H9 (cell line): Measurements from ENCODE around the gene CFAP46. TPM values are rescaled to one million over a fixed set of nuclear protein-coding genes. Genes with fewer than 3 reads are reported as not detected.

ENCODE experiments used
- DNase-seq: peaks from one replicate; pipeline ENCODE4 v3.0.0-alpha.2; 2017
- H2AFZ ChIP-seq: one replicate; pipeline ENCODE4 v1.6.1; 2013; ENCODE audit warnings: mild to moderate bottlenecking, low read length, control low read depth, moderate library complexity
- H2AK5ac ChIP-seq: 2 replicates; pipeline ENCODE4 v1.6.1; 2013; ENCODE audit warnings: low read length, control low read depth, mixed read lengths; ENCODE audit not compliant: insufficient read length
- H2BK120ac ChIP-seq: one replicate; pipeline ENCODE4 v1.6.1; 2013; ENCODE audit warnings: low read depth, mild to moderate bottlenecking, low read length, control low read depth, inconsistent platforms; ENCODE audit not compliant: poor library complexity, severe bottlenecking
- H2BK12ac ChIP-seq: 2 replicates; pipeline ENCODE4 v1.6.1; 2013; ENCODE audit warnings: low read length, control low read depth, mixed read lengths, low read depth; ENCODE audit not compliant: insufficient read length
- H2BK15ac ChIP-seq: 2 replicates; pipeline ENCODE4 v1.6.1; 2013; ENCODE audit warnings: low read depth, low read length, control low read depth
- H2BK20ac ChIP-seq: one replicate; pipeline ENCODE4 v1.6.1; 2013; ENCODE audit warnings: low read depth, mild to moderate bottlenecking, low read length, control low read depth, inconsistent platforms; ENCODE audit not compliant: poor library complexity, severe bottlenecking
- H2BK5ac ChIP-seq: 2 replicates; pipeline ENCODE4 v1.6.1; 2013; ENCODE audit warnings: low read length, control low read depth, mixed read lengths; ENCODE audit not compliant: insufficient read length
- H3K14ac ChIP-seq: 2 replicates; pipeline ENCODE4 v1.6.1; 2013; ENCODE audit warnings: low read length, control low read depth; ENCODE audit not compliant: insufficient read depth
- H3K18ac ChIP-seq: 2 replicates; pipeline ENCODE4 v1.6.1; 2013; ENCODE audit warnings: low read depth, mild to moderate bottlenecking, mixed read lengths, low read length, control low read depth; ENCODE audit not compliant: insufficient read length
- H3K23ac ChIP-seq: 2 replicates; pipeline ENCODE4 v1.6.1; 2013; ENCODE audit warnings: low read length, control low read depth, mixed read lengths, low read depth; ENCODE audit not compliant: insufficient read length
- H3K23me2 ChIP-seq: 2 replicates; pipeline ENCODE4 v1.6.1; 2013; ENCODE audit warnings: low read depth, mild to moderate bottlenecking, mixed read lengths, low read length, control low read depth; ENCODE audit not compliant: insufficient read length, poor library complexity, severe bottlenecking
- H3K27ac ChIP-seq: 2 replicates; pipeline ENCODE4 v1.5.1; 2013; ENCODE audit warnings: low read length, control low read depth, mixed read lengths, low read depth; ENCODE audit not compliant: insufficient read length
- H3K27me3 ChIP-seq: 2 replicates; pipeline ENCODE4 v1.6.1; 2013; ENCODE audit warnings: low read length, control low read depth, inconsistent platforms; ENCODE audit not compliant: insufficient read depth
- H3K4ac ChIP-seq: 2 replicates; pipeline ENCODE4 v1.6.1; 2013; ENCODE audit warnings: low read depth, mild to moderate bottlenecking, control low read depth, inconsistent platforms, low read length, moderate library complexity
- H3K4me1 ChIP-seq: 2 replicates; pipeline ENCODE4 v1.6.1; 2013; ENCODE audit warnings: low read length, control low read depth, inconsistent platforms; ENCODE audit not compliant: insufficient read depth
- H3K4me2 ChIP-seq: 2 replicates; pipeline ENCODE4 v1.6.1; 2013; ENCODE audit warnings: low read length, control low read depth, mixed read lengths; ENCODE audit not compliant: insufficient read length, insufficient read depth
- H3K56ac ChIP-seq: 2 replicates; pipeline ENCODE4 v1.6.1; 2013; ENCODE audit warnings: low read depth, mild to moderate bottlenecking, mixed read lengths, low read length, control low read depth; ENCODE audit not compliant: insufficient read length
- H3K79me1 ChIP-seq: 2 replicates; pipeline ENCODE4 v1.6.1; 2013; ENCODE audit warnings: low read depth, mild to moderate bottlenecking, moderate library complexity, low read length, control low read depth, inconsistent platforms; ENCODE audit not compliant: insufficient read depth, poor library complexity, severe bottlenecking
- H3K79me2 ChIP-seq: 2 replicates; pipeline ENCODE4 v1.6.1; 2013; ENCODE audit warnings: low read length, control low read depth, inconsistent platforms; ENCODE audit not compliant: insufficient read depth
- H3K9ac ChIP-seq: 2 replicates; pipeline ENCODE4 v1.6.1; 2013; ENCODE audit warnings: low read length, control low read depth, mixed read lengths; ENCODE audit not compliant: insufficient read length; ENCODE audit errors: extremely low read depth
- H3K9me3 ChIP-seq: one replicate; pipeline ENCODE4 v1.6.1; 2013; ENCODE audit warnings: low read depth, low read length, inconsistent platforms; ENCODE audit not compliant: control insufficient read depth
- H3T11ph ChIP-seq: one replicate; pipeline ENCODE4 v1.6.1; 2013; ENCODE audit warnings: mild to moderate bottlenecking, low read length, control low read depth, inconsistent platforms
- H4K20me1 ChIP-seq: one replicate; pipeline ENCODE4 v1.6.1; 2013; ENCODE audit not compliant: control insufficient read depth, insufficient read length, insufficient read depth
- H4K5ac ChIP-seq: 2 replicates; pipeline ENCODE4 v1.6.1; 2013; ENCODE audit warnings: low read depth, mild to moderate bottlenecking, mixed read lengths, low read length, control low read depth; ENCODE audit not compliant: insufficient read length
- H4K8ac ChIP-seq: replicated peaks from 2 replicates; pipeline ENCODE4 v1.6.1; 2013; ENCODE audit warnings: low read length, control low read depth, mixed read lengths, low read depth; ENCODE audit not compliant: insufficient read length
- H4K91ac ChIP-seq: 2 replicates; pipeline ENCODE4 v1.6.1; 2013; ENCODE audit warnings: low read depth, mild to moderate bottlenecking, moderate library complexity, mixed read lengths, low read length, control low read depth; ENCODE audit not compliant: insufficient read length
- H3K27ac Mint-ChIP-seq, 3 experiments: 2 replicates in 2 of 3; 3 replicates in 1 of 3; pipeline ENCODE4 v1.8.0; 2020 to 2021; ENCODE audit warnings: mixed read lengths in 3 of 3, mild to moderate bottlenecking in 1 of 3, moderate library complexity in 1 of 3
- H3K27me3 Mint-ChIP-seq: 2 replicates; pipeline ENCODE4 v1.8.0; 2021; ENCODE audit warnings: low read depth, mild to moderate bottlenecking, moderate library complexity, mixed read lengths
- H3K36me3 Mint-ChIP-seq, 3 experiments: 2 replicates in 2 of 3; 3 replicates in 1 of 3; pipeline ENCODE4 v1.8.0; 2020 to 2021; ENCODE audit warnings: low read depth in 3 of 3, mixed read lengths in 3 of 3; ENCODE audit not compliant: insufficient read depth in 1 of 3
- H3K4me1 Mint-ChIP-seq, 2 experiments: 2 replicates each; pipeline ENCODE4 v1.8.0; 2020; ENCODE audit warnings: mixed read lengths in 2 of 2
- H3K4me3 Mint-ChIP-seq, 2 experiments: 2 replicates in 1 of 2; 3 replicates in 1 of 2; pipeline ENCODE4 v1.8.0; 2020 to 2021; ENCODE audit warnings: mild to moderate bottlenecking in 2 of 2, mixed read lengths in 2 of 2, moderate library complexity in 1 of 2
- H3K9me3 Mint-ChIP-seq, 2 experiments: 2 replicates in 1 of 2; 3 replicates in 1 of 2; pipeline ENCODE4 v1.8.0; 2020; ENCODE audit warnings: mild to moderate bottlenecking in 2 of 2, mixed read lengths in 2 of 2, moderate library complexity in 1 of 2
- WGBS: extraction: QIAGEN DNeasy Blood & Tissue Kit; methylation state at CpG from one replicate; pipeline ENCODE4 v1.1.7; 2013; ENCODE audit warnings: missing lambda C conversion rate, low lambda C conversion rate, mixed read lengths; ENCODE audit not compliant: insufficient read length; ENCODE audit errors: extremely low coverage; 5-methylcytosine and 5-hydroxymethylcytosine counted together
- total RNA-seq: library from RNA; stranded (reverse); gene quantifications from 2 replicates; pipeline ENCODE4 v1.2.1, GENCODE V29; 2021
- TF ChIP-seq, protein P1 (sequence below): fragments of 200-600 bp; sonication (generic); conservative IDR thresholded peaks from 3 replicates; pipeline ENCODE4 v1.8.0; 2021; ENCODE audit warnings: antibody characterized with exemption, mild to moderate bottlenecking

CFAP46 gene
- total RNA-seq, 1 experiment from 2014 or later: 3.1 TPM

DNA sequence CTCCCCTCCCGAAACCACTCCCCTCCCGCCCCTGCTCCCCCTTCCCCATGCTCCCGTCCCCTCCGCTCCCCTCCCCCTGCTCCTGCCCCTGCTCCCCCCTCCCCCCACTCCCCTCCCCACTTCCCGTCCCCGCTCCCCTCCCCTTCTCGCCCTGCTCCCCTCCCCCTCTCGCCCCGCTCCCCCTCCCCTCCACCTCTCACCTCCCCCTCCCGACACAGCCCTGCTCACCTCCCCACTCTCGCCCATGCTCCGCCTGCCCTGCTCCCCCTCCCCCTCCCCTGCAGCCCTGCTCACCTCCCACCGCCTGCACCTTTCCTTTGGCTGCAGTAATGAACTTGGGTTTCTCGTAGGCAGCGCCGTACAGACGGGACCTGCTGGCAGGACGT is 106.5 kb downstream of the CFAP46 start:
- no peak overlapping the region for H2BK5ac ChIP-seq
- no peak overlapping the region for H3K56ac ChIP-seq
- H3K79me2 ChIP-seq: no peaks in the 10 kb centered on the region
- no peak overlapping the region for H3K4me2 ChIP-seq
- H3K4me1 ChIP-seq: no peaks in the 10 kb centered on the region
- no peak overlapping the region for H2BK15ac ChIP-seq
- H2BK120ac ChIP-seq: no peak overlapping the region
- TF ChIP-seq, protein P1, sequence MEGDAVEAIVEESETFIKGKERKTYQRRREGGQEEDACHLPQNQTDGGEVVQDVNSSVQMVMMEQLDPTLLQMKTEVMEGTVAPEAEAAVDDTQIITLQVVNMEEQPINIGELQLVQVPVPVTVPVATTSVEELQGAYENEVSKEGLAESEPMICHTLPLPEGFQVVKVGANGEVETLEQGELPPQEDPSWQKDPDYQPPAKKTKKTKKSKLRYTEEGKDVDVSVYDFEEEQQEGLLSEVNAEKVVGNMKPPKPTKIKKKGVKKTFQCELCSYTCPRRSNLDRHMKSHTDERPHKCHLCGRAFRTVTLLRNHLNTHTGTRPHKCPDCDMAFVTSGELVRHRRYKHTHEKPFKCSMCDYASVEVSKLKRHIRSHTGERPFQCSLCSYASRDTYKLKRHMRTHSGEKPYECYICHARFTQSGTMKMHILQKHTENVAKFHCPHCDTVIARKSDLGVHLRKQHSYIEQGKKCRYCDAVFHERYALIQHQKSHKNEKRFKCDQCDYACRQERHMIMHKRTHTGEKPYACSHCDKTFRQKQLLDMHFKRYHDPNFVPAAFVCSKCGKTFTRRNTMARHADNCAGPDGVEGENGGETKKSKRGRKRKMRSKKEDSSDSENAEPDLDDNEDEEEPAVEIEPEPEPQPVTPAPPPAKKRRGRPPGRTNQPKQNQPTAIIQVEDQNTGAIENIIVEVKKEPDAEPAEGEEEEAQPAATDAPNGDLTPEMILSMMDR: no peak
- no peak overlapping the region for H2BK12ac ChIP-seq
- peaks cover under 1 to 7% of the 10 kb centered on the region in 2 experiments; a peak in 4 of 5 replicates for H3K9me3 Mint-ChIP-seq
- peaks cover 0 to 4% of the 10 kb centered on the region in 2 experiments; a peak in 1 of 4 replicates for H3K4me1 Mint-ChIP-seq
- H3K36me3 Mint-ChIP-seq: no peaks in the 10 kb centered on the region; a peak in 2 of 7 replicates
- peaks cover 7% of the 10 kb centered on the region for H3K27me3 Mint-ChIP-seq
- H4K20me1 ChIP-seq: no peaks in the 10 kb centered on the region
- no peak overlapping the region; the same call in 1 of the 2 replicates for H3K14ac ChIP-seq
- H3K18ac ChIP-seq: peak overlapping the region; percentile 16
- H4K8ac ChIP-seq: no peak overlapping the region
- H3K4me3 Mint-ChIP-seq: no peak overlapping the region
- no CpG with 5 or more reads among the region's 18 CpGs for WGBS
- H2BK20ac ChIP-seq: no peak overlapping the region
- H4K91ac ChIP-seq: no peak overlapping the region
- no peak overlapping the region for H2AK5ac ChIP-seq
- no peaks in the 10 kb centered on the region for H3K23me2 ChIP-seq
- H3K27me3 ChIP-seq: no peaks in the 10 kb centered on the region
- H3K27ac ChIP-seq: no peak overlapping the region
- H3K79me1 ChIP-seq: no peaks in the 10 kb centered on the region
- no peak overlapping the region for H3K9ac ChIP-seq
- no peak overlapping the region for H2AFZ ChIP-seq
- H3T11ph ChIP-seq: no peak overlapping the region
- no peak overlapping the region for H3K4ac ChIP-seq
- DNase-seq: no peak
- H4K5ac ChIP-seq: no peak overlapping the region
- no peak overlapping the region for H3K23ac ChIP-seq
- H3K9me3 ChIP-seq: no peaks in the 10 kb centered on the region
- no peak overlapping the region for H3K27ac Mint-ChIP-seq
